ENCODE results near the gene DMAC1.

DNA sequence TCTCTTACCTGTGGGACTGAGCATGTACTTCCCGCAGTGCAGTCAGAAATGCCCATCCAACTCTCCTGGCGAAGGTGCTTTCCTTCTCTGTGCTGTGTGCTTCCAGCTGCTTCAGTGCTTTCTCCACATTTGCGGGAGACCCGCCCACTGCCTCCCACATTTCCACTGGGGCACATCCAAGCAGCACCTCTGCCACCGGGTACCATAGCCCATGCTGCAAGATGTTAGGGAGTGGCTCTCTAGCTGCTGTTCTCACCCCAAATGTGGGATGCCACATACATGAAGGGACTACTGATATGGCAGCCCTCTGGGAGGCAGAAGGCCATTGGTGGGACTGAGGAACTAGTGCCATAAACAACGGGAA, 8.8 kb downstream of the DMAC1 start:
- TF ChIP-seq CTCF (IDR thresholded peaks at IDR 0.05; ENCODE audit: poor library complexity, severe bottlenecking) = no peak
- TF ChIP-seq MXI1 (conservative IDR thresholded peaks at IDR 0.05; ENCODE audit: poor library complexity, severe bottlenecking) = no peak
- TF ChIP-seq POLR2AphosphoS5 (IDR thresholded peaks at IDR 0.05) = no peak
- TF ChIP-seq EZH2 (IDR thresholded peaks at IDR 0.05; ENCODE audit: borderline replicate concordance, insufficient read depth, low read length, poor library complexity, severe bottlenecking) = no peak
- TF ChIP-seq REST (IDR thresholded peaks at IDR 0.05; ENCODE audit: borderline replicate concordance) = no peak
- TF ChIP-seq EP300 (conservative IDR thresholded peaks at IDR 0.05; ENCODE audit: poor library complexity, severe bottlenecking) = no peak

Measured in neural cell (in vitro differentiated cells).